Measurements from ENCODE around the gene CLIP4. TPM values are rescaled to one million over a fixed set of nuclear protein-coding genes. Genes with fewer than 3 reads are reported as not detected.

Gene CLIP4
- total and polyA plus RNA-seq, 2 experiments from 2014 or later: 0.06 to 0.14 TPM

- ATAC-seq: no peak
- H3K4me3 ChIP-seq: no peak overlapping the region
- Mint-ChIP-seq H3K4me3 (no peak overlapping the region), H3K36me3 (ENCODE audit: low read depth) (no peaks in the 10 kb centered on the region), H3K4me1 (peaks cover 9% of the 10 kb centered on the region; the same call in 2 of the 3 replicates), H3K27ac (no peak overlapping the region), H3K27me3 (ENCODE audit: insufficient read depth, low read depth, poor library complexity) (no peaks in the 10 kb centered on the region), H3K9me3 (no peaks in the 10 kb centered on the region)
- no peaks in the 10 kb centered on the region for H3K9me2 ChIP-seq (ENCODE audit: insufficient read depth)
- no peaks in the 10 kb centered on the region for H3K27me3 ChIP-seq (ENCODE audit: insufficient read depth)
- no peaks in the 10 kb centered on the region for H3K79me2 ChIP-seq (replicated peaks; ENCODE audit: insufficient read depth)
- no peaks in the 10 kb centered on the region for H4K20me1 ChIP-seq (replicated peaks; ENCODE audit: insufficient read depth)
- DNase-seq (ENCODE audit: low spot score): no peak
- no peak overlapping the region for H3K4me2 ChIP-seq
- TF ChIP-seq CTCF (conservative IDR thresholded peaks at IDR 0.05; ENCODE audit: low read depth in 2 of 2) (no peak), JUNB (IDR thresholded peaks at IDR 0.05; ENCODE audit: unreplicated experiment) (no peak), ETS1 (IDR thresholded peaks at IDR 0.05) (no peak), STAT1 (IDR thresholded peaks at IDR 0.05; ENCODE audit: unreplicated experiment) (no peak), ZNF462 (CRISPR knock-in tag; IDR thresholded peaks at IDR 0.05) (no peak), ZNF114 (CRISPR knock-in tag; IDR thresholded peaks at IDR 0.05) (no peak), CREB1 (CRISPR knock-in tag; IDR thresholded peaks at IDR 0.05; ENCODE audit: low read depth) (no peak), REST (IDR thresholded peaks at IDR 0.05; ENCODE audit: unreplicated experiment) (no peak), ZNF331 (CRISPR knock-in tag; IDR thresholded peaks at IDR 0.05; ENCODE audit: low read depth) (no peak)
- no peaks in the 10 kb centered on the region for H3K36me3 ChIP-seq (ENCODE audit: insufficient read depth)
- H3F3A ChIP-seq (replicated peaks; ENCODE audit: low read depth): no peaks in the 10 kb centered on the region
- no peak overlapping the region for H2AFZ ChIP-seq
- no peak overlapping the region for H3K27ac ChIP-seq (ENCODE audit: low read depth)
- H3K4me1 ChIP-seq (ENCODE audit: insufficient read depth): peaks cover 4% of the 10 kb centered on the region; the same call in 1 of the 2 replicates
Measured at GRCh38 chr2:29215073-29215472, 99.9 kb downstream of the CLIP4 start.
